ENCODE results near the gene BRD9. TPM values are rescaled to one million over a fixed set of nuclear protein-coding genes. Genes with fewer than 3 reads are reported as not detected.
"Not testable (repeated sequence)": the region's sequence is repeated elsewhere in the genome, so short reads cannot be mapped to it uniquely, and the experiment has no call there.

Gene BRD9
- total and polyA plus RNA-seq, 10 donors = 26.5 to 82.9 (median 39.1) TPM

DNA sequence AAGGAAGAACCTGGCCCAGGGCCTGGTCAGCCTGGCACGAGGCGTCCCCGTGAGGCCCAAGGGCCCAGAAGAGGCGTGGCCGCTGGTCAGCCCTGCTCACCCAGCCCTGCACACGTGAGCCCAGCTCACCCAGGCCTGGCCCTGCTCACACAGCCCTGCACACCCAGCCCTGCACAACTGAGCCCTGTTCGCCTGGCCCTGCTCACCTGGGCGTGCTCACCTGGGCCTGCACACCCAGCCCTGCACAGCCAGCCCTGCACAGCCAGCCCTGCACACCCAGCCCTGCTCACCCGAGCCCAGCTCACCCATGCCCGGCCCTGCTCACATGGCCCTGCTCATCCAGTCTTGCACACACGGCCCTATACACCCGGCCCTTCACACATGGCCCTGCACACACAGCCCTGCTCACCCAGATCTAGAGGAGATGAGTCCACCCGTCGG lies 43.9 kb downstream of the BRD9 start:
- Histone ChIP-seq H3K36me3 (no peaks in the 10 kb centered on the region), H3K4me1 (no peaks in the 10 kb centered on the region), H3K27me3 (replicated peaks in 1 of 7) (peaks cover 0 to 41% (median 3%) of the 10 kb centered on the region in 7 donors), H3K4me3 (no peak overlapping the region), H3K27ac (no peak overlapping the region), H3K9me3 (no peaks in the 10 kb centered on the region)
- WGBS, 5 donors = 89 to 94% (median 91%) methylated on average over 13 to 14 of the region's 14 CpGs
- DNase-seq = peak; percentile 50
- TF ChIP-seq, protein P1, sequence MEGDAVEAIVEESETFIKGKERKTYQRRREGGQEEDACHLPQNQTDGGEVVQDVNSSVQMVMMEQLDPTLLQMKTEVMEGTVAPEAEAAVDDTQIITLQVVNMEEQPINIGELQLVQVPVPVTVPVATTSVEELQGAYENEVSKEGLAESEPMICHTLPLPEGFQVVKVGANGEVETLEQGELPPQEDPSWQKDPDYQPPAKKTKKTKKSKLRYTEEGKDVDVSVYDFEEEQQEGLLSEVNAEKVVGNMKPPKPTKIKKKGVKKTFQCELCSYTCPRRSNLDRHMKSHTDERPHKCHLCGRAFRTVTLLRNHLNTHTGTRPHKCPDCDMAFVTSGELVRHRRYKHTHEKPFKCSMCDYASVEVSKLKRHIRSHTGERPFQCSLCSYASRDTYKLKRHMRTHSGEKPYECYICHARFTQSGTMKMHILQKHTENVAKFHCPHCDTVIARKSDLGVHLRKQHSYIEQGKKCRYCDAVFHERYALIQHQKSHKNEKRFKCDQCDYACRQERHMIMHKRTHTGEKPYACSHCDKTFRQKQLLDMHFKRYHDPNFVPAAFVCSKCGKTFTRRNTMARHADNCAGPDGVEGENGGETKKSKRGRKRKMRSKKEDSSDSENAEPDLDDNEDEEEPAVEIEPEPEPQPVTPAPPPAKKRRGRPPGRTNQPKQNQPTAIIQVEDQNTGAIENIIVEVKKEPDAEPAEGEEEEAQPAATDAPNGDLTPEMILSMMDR (IDR thresholded peaks at IDR 0.05 in 8 of 11, conservative IDR thresholded peaks at IDR 0.05 in 3 of 11) = no peak
- TF ChIP-seq POLR2A (IDR thresholded peaks at IDR 0.05) (no peak), POLR2AphosphoS5 (IDR thresholded peaks at IDR 0.05) (no peak)
- intact Hi-C loops (cut with DNase I; ENCODE audit: low total_unique reads) = no loop called here

- H3K9me3 ChIP-seq; intact Hi-C loops (cut with DNase I; ENCODE audit: low total_unique reads); H3K4me3 ChIP-seq; H3K4me1 ChIP-seq; H3K36me3 ChIP-seq; H3K27ac ChIP-seq; DNase-seq: not testable (repeated sequence)
- H3K27me3 ChIP-seq (replicated peaks in 1 of 7) = peaks cover 0 to 32% (median 3%) of the 10 kb centered on the region in 7 donors
- 90 to 100% (median 96%) methylated on average over 2 to 6 of the region's 7 CpGs for WGBS, 5 donors
Observed at GRCh38 chr5:847736-848135, 44.9 kb downstream of the BRD9 start.

GRCh38 chr5:847212-847611 lies 45.4 kb downstream of the BRD9 start:
- 89 to 95% (median 93%) methylated on average over 5 to 10 of the region's 18 CpGs for WGBS, 5 donors

DNA sequence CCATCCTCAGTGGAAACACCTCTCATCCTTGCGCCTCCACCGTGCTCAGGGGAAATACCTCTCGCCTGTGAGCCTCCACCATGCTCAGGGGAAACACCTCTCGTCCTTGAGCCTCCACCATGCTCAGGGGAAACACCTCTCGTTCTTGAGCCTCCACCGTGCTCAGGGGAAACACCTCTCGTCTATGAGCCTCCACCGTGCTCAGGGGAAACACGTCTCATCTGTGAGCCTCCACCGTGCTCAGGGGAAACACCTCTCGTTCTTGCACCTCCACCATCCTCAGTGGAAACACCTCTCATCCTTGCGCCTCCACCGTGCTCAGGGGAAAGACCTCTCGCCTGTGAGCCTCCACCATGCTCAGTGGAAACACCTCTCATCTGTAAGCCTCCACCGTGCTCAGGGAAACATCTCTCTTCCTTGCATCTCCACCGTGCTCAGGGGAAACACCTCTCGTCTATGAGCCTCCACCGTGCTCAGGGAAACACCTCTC lies 46.0 kb downstream of the BRD9 start:
- intact Hi-C loops (cut with DNase I; ENCODE audit: low total_unique reads); H3K9me3 ChIP-seq; H3K4me1 ChIP-seq; H3K4me3 ChIP-seq; H3K27ac ChIP-seq; H3K36me3 ChIP-seq: not testable (repeated sequence)
- 68 to 76% (median 72%) methylated on average over 18 of the region's 18 CpGs for WGBS, 5 donors
- peaks cover 0 to 25% (median 3%) of the 10 kb centered on the region in 7 donors for H3K27me3 ChIP-seq (replicated peaks in 1 of 7)
- DNase-seq = peak; percentile 67

More at GRCh38 chr5:847212-847611, 45.4 kb downstream of the BRD9 start:
- H3K27ac ChIP-seq; intact Hi-C loops (cut with DNase I; ENCODE audit: low total_unique reads); H3K4me3 ChIP-seq; H3K4me1 ChIP-seq; H3K36me3 ChIP-seq; DNase-seq; H3K9me3 ChIP-seq: not testable (repeated sequence)
- peaks cover 0 to 26% (median 3%) of the 10 kb centered on the region in 7 donors for H3K27me3 ChIP-seq (replicated peaks in 1 of 7)

DNA sequence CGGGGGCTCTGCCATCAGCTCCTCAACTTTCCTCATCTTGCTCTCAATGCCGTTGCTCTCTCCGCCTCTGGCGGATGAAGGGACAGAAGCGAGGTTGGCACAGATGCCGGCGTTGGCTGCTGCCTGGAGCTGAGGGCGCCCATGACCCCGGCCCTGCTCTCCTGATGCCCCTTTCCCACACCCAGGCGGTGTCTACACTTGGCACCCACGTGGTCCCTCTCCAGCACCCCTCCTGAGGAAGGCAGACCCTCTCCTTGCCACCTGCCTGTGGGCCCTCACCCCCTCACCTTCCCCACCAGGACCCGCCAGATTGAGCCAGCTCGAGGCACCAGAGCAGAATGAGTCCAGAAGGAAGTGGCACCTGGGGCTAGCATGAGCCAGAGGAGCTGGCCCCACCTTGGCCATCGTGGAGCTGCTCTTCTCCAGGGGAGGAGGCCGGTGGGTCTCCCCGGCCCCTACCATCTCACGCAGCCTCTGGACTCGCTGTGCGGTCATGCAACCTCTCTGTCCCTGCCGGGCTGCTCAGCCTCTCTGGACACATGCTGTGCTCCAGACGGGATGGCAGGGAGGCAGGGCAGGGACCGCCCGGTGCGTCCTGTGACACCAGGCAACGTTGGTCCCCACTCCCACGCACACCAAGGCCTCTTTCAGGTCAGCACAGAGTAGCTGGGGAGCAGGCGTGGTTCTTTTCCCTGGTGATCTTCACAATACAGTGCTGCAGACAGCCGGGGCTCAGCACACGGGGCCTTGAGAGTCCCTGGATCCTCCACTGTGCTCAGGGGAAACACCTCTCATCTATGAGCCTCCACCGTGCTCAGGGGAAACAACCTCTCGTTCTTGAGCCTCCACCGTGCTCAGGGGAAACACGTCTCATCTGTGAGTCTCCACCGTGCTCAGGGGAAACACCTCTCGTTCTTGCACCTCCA lies 46.7 kb downstream of the BRD9 start:
- 76 to 89% (median 83%) methylated on average over 13 to 25 of the region's 35 CpGs for WGBS, 5 donors
- peaks cover 0 to 18% (median 3%) of the 10 kb centered on the region in 7 donors for H3K27me3 ChIP-seq (replicated peaks in 1 of 7)
- H3K36me3 ChIP-seq; H3K27ac ChIP-seq; intact Hi-C loops (cut with DNase I; ENCODE audit: low total_unique reads); H3K4me1 ChIP-seq; DNase-seq; H3K4me3 ChIP-seq; H3K9me3 ChIP-seq: not testable (repeated sequence)

GRCh38 chr5:845031-845675 lies 47.4 kb downstream of the BRD9 start:
- WGBS, 5 donors = 85 to 93% (median 87%) methylated on average over 12 to 15 of the region's 21 CpGs
- H3K4me3 ChIP-seq; H3K4me1 ChIP-seq; intact Hi-C loops (cut with DNase I; ENCODE audit: low total_unique reads); H3K9me3 ChIP-seq; H3K27me3 ChIP-seq (replicated peaks in 1 of 7); H3K27ac ChIP-seq; H3K36me3 ChIP-seq: not testable (repeated sequence)
- peak; percentile 71 for DNase-seq

DNA sequence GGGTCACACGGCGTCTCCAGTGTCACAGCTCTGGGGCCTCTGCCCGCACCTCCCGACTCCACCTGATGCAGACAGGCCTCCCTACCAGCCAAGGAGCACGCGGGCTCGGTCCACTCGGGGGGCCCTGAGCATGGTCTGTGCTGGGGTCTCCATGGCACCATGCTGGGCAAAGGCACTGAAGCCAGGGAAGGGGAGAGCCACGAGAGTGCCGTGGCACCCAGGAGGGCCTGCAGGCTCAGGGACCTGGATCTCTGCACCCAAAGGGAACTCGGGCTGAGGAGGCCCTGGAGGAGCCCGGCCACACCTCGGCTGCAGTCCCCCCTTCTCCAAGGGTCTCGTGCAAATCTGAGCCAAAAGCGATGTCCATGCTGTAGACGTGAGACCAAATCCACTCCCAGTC lies 48.2 kb downstream of the BRD9 start:
- H3K27me3 ChIP-seq (replicated peaks in 1 of 7); H3K36me3 ChIP-seq; H3K27ac ChIP-seq; H3K4me3 ChIP-seq; intact Hi-C loops (cut with DNase I; ENCODE audit: low total_unique reads); H3K9me3 ChIP-seq; H3K4me1 ChIP-seq: not testable (repeated sequence)
- peak; percentile 76 for DNase-seq
- WGBS, 5 donors = 86 to 95% (median 89%) methylated on average over 14 to 16 of the region's 16 CpGs

DNA sequence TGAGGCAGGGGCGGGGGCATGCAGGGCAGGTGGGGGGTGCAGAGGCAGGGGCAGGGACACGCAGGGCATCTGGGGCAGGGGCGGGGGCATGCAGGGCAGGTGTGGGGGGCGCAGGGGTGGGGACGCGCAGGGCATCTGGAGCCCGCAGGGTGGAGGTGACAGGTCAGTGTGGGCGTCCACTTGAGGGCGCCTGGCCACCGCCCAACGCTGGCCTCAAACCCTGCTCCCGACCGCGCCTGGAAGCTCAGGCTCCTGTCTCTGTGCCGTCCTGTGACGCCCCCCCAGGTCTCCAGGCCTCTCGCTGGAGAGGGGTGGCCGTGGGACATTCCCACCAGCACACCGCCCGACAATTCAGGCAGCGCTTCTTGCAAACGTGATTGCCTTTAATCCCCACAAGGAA lies 48.7 kb downstream of the BRD9 start:
- peak; percentile 58 for DNase-seq
- H3K4me3 ChIP-seq; H3K27ac ChIP-seq; H3K9me3 ChIP-seq; H3K27me3 ChIP-seq (replicated peaks in 1 of 7); intact Hi-C loops (cut with DNase I; ENCODE audit: low total_unique reads); H3K4me1 ChIP-seq; H3K36me3 ChIP-seq: not testable (repeated sequence)
- 80 to 92% (median 87%) methylated on average over 12 to 22 of the region's 22 CpGs for WGBS, 5 donors

GRCh38 chr5:843371-843770 lies 49.2 kb downstream of the BRD9 start:
- H3K36me3 ChIP-seq; intact Hi-C loops (cut with DNase I; ENCODE audit: low total_unique reads); H3K9me3 ChIP-seq; H3K4me1 ChIP-seq; H3K27me3 ChIP-seq (replicated peaks in 1 of 7); H3K4me3 ChIP-seq; H3K27ac ChIP-seq: not testable (repeated sequence)
- WGBS, 5 donors = 92 to 94% (median 94%) methylated on average over 5 to 17 of the region's 26 CpGs
- DNase-seq = peak; percentile 52
